HK-2 (cell line): ENCODE results near the gene BCAR3.
"Not testable (repeated sequence)": the region's sequence is repeated elsewhere in the genome, so short reads cannot be mapped to it uniquely, and the experiment has no call there.

Experiments used
- DNase-seq: peaks from one replicate; pipeline ENCODE4 v3.0.0-alpha.2; 2018; ENCODE audit not compliant: unreplicated experiment

BCAR3 gene

DNA sequence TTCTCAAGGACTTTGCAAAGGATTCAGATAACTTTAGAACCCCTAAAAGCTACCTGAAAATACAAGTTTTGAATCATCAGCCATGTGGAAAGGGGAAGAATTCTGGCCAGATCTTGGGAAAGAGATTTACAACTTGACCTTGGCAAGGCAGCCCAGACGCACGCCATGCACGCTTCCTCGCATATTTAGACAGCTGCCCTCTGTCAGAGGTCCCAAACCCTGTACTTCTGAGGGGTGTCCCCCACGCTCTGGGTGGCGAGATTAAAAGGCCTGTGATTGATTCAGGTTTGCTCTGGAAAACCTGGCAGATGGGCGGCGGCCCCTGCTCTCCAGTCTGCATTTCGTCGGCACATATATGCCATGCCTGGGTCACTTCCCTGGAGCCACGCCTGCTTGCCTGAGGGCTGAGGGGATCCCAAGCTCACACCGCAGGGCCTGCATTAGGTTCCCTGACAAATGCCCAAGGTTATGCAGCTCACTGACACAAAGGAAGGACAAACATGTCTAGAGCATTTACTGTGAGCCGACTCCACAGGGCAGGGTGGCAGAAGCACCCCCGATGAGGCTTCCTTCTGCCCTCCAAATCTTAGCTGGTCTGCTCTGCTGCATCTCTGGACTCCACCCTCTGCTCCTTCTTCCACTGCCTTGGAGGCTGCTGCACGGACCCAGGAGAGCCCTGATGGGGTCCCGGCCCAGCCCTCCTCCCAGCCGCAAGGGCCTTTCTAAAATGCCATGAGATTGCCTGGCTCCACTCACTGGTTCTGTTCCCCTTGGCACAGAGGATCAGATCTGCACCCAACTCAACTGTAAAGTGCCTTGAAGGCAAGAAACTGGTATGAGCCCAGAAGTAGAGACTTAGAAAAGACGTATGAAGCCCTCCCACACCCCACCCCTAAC is 103.9 kb downstream of the BCAR3 start:
- no peak for DNase-seq

DNA sequence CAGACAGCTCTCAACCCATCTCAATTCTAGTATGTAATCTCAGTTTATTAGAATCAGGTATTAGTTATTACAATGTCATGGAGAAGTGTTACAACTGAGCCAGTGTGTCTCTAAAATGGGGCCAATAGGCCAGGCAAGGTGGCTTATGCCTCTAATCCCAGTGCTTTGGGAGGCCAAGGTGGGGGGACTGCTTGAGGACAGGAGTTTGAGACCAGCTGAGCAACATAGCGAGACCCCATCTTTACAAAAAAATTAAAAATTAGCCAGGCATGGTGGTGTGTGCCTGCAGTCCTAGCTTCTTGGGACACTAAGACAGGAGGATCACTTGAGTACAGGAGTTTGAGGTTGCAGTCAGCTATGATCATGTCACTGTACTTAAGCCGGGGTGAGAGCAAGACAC is 104.9 kb downstream of the BCAR3 start:
- no peak for DNase-seq

DNA sequence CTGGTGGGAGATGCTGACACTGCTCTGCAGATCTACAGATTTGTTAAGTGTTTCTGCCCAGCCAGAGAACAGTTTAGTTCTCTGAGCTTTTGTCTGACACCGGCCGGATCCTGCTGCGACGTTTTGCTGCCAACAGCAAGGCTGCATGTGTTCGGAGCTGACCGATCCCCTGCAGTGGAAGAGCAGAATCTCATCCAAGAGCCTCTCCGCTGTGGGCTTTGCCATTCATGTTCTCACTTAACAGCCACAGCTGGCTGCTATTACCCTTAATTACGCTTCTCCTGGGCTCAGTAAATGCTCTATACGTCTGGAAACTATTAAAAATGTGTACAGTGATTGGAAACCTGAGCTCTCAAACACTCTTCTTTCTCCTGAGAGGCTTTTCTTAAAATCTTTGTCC is 105.3 kb downstream of the BCAR3 start:
- DNase-seq, result no peak

DNA sequence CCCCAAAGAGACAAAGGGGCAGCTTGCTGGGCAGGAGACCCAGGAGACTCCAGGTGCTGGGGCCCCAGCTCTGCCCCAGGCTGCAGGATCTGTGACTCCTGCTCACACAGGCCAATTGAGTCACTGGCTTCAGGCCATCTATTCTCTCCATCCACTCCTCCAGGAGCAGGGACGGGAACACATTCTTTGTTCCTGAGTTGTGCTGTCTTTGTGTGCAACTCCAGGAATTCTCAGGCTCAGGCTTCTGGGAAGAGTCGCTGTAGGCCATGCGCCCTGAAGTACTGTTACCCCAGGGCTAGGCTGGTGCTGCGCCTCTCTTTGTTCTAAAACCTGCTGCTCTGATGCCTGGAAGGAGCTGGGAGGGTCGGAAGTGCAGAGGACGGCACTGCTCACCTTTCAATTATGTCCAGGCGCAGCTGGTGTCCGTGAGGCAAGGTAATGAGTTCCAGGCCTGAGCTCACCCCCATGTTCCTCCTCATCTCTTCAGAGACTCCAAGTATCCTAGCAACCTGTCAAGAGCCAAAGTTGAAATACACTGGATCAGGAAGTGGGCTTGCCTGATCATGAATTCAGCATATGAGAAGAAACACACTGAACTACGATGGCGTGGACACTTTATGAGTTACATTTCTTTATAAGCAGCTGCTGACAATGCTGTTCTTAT is 105.9 kb downstream of the BCAR3 start:
- DNase-seq, result no peak

DNA sequence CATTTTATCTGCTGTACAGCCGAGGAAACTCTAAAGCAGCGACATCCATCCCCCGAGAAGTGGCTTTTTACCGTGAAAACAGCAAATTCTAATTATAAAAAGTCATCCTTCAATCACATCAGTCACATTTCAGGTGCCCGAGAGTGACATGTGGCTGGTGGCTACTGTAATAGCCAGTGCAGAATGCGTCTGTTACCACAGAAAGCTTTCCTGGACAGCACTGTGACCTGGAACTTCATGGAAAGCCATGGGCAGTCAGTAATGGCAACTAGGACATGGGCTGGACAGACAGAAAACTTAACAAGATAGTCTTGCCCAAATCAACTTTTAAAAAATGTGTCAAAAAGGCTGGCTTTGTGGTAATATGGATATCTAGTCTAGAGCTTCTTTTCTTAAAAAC is 106.6 kb downstream of the BCAR3 start:
- no peak for DNase-seq

DNA sequence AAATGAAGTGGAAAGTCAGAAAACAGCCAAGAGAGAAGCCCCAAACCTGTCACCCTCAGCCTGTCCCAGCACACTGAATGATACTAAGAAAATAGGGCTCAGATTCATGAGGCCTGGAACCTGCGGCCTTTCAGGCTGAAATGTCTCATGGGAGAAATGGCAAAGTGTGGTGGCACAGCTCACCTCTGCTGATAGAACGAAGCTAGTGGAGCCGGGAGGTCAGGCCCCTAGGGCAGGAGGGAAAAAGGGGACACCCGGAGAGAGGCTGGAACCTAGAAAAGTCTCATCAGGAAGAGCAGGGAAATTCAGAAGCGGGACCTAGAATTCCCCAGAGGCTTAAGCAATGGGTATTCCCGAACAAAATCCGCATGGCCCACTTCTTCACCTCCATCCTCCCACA is 107.1 kb downstream of the BCAR3 start:
- no peak for DNase-seq

DNA sequence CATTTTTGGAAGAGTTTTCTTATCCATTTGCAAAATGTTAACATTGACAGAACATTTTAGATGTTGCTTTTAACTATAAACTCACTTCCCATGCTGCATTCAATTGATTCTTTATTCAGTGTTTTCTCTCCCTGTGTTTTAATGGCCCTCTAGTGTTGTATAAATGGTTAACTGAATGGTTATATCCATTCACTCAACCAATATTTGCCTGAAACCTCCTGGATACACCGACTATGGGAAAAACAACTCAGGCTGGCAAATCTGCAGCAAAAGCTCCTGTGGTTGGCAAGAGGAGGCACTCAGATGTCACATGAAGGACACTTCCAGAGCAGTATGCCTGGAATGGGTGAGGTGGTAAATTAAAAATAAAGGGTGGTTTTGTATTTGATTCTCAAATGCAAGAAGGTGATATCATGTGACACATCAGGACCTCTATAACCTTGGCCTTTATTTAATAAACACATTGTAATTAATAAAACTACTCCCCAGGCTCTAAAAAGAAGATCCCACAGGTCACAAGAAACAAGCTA is 107.6 kb downstream of the BCAR3 start:
- DNase-seq, result no peak

DNA sequence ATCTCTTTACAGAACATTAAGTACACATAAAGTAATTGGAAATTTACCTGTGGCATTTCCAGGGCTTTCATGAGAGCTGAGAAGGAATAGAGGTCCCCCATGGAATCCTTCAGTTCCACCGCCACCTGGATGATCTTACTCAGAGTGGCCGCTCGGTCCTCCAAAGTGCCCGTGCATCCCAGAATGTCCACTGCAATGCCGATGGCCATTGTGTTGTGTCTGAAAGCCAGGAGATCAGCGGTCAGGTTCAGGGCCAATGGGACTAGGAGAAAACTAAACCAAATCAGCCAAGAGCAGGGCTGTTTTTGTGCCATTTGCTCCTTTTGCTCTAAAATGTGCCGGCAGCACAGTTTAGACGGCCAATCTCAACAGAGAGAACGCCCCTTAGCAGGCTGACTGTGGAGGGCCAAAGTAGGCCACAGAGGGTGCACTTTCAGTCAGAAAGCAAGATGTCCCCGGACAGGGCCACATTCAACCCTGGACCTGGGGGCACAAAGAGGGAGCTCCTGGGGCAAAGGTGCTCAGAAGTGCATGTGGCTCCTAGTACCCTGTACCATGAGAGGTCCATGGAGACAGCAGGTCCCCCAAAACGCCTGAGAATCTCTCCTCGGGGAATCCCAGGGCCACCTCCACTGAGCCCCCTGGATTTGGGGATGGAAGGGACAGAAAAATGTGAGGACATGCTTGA is 109.9 kb downstream of the BCAR3 start:
- no peak for DNase-seq

DNA sequence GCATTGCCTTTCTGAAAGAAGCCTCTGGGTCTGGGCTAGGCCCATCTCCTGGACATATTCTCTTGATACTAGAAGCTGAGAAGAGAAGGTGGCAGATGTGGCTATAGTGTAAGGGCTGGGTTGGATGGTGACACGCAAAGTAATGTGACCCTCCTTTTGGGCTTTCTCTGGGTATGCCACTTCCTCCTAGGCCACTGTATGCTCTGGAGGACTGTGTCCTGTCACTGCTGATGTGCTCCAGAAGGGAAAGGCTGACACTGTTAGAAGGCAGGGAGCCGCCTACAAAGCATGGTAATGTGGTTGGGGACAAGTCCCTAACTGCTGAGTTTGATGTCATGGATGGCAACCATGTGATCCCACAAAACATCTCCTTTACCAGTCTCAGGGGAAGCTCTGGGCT is 112.1 kb downstream of the BCAR3 start:
- DNase-seq, result no peak

DNA sequence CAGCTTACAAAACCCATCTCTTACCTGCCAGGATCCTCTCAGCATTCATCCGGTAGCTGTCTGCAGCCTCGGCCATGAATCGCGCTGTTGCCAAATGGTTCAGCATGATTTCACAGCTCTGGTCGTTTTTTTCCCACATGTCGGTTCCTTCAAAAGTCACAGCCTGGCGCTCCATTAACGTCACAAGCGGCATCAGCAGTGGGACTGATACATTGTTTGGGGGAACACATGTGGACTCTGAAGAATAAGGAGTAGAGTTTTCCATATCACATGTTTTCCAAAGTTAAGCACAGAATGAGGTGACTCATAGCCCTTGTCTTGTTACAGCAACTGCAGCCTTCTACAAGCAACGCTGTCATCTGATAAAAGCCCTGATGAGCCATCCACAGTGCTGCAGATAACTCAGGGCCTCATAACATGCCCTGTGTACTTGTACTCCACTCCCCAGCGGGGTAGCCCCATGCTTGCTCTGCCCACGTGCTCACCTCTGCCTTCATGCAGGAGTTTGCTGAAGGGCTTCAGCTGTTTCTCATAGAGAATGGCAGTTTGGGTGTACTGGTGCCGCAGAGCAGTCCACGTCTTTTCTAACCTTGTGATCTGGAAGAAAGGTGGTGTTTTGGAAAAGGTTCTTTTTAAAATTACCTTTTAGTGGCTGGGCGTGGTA is 114.2 kb downstream of the BCAR3 start:
- DNase-seq, result peak; percentile 29

DNA sequence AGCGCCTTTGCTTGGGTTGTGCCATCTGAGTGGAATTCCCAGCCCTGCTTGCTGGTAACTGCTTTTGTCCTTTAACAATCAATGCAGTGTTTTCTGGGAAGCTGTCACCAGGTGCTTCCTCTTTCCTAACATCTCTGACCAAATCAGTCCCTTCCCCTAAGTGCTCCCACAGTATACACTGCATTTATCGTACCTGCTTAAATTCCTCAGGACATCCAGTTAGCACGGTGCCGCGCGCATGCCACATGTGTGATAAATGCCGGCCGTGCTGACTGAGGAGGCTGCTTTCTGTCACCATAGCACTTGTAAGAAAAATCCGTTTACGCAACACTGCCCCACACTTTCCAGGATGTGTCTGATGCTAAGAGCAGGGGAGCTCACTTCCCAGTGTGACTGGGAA is 115.4 kb downstream of the BCAR3 start:
- DNase-seq, result no peak

DNA sequence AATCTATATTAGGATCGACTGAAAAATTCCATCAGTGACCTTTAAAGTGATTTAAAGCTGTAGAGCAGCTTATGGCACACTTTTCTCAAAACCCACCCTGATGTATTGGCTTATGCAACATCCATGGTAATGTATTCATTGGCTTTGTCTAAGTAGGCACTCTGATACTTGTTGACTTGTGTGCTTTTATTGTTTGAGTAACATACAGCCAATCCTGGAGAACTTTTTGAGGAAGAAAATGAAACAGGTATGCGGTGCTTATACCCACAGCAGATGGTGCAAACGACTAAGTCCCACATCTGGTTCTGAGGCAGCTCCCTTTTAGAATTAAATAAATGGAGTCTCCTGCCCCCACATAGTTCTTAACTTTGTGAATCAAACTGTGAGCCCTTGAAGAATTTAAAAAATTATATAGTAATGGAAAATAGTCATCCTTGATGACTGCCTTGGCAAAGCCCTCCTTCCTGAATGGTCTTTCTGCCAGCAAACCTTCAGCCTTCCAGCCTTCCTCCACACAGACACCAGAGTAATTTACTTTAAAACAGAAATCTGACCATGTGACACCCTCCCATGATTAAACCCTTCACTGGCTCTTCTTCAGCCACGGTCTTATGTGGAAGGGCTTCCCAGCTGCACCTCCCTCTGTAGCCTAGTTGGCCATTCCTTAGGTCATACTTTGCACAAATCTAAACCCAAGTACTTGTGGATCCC is 116.0 kb downstream of the BCAR3 start:
- no peak for DNase-seq

DNA sequence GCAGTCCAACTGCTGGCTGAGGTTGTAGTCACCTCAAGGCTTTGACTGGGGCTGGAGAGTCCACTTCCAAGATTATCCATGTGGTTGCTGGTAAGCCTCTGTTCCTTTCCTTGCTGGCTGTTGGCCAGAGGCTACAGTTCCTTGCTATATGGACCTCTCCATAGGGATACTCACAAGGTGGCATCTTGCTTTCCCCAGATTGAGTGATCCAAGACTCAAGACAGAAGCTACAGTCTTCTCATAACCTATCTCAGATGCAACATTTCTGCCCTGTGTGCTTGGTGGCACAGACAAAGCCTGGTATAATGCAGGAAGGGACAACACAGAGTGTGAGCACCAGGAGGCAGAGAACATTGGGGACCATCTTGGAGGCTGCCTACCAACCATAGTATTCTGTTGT is 121.9 kb downstream of the BCAR3 start:
- no peak for DNase-seq

DNA sequence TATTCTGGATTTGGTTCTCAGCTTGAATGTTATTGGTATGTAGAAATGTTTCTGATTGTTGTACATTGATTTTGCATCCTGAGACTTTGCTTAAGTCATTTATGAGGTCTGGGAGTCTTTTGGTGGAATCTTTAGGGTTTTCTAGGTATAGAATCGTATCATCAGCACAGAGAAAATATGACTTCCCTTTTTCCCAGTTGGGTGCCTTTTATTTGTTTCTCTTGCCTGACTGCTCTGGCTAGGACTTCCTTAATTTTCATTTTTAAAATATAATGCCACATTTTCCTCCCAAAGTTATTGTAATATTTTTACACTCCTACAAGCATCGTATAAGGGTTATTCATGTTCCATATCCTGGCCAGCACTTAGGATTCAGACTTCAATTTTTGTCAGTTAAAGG is 122.6 kb downstream of the BCAR3 start:
- DNase-seq, result no peak

DNA sequence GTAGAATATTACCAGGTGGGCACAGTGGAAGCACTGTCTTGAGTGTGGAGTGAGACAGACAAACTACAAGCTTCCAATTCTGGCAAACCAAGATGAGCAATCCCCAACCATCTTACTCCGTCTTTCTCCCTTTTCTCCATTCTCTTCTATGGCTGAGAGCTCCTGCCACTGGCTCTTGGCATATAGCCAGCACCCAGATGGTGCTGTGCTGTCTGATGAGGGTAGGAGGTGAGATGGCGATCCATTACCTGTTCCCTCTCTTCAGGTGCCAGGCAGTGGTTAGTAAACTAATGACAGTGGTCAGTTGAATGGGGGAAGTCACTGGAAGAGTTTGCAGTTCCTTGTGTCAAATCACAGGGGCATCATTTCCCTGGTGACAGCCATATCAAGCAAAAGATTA is 125.3 kb downstream of the BCAR3 start:
- DNase-seq, result no peak

DNA sequence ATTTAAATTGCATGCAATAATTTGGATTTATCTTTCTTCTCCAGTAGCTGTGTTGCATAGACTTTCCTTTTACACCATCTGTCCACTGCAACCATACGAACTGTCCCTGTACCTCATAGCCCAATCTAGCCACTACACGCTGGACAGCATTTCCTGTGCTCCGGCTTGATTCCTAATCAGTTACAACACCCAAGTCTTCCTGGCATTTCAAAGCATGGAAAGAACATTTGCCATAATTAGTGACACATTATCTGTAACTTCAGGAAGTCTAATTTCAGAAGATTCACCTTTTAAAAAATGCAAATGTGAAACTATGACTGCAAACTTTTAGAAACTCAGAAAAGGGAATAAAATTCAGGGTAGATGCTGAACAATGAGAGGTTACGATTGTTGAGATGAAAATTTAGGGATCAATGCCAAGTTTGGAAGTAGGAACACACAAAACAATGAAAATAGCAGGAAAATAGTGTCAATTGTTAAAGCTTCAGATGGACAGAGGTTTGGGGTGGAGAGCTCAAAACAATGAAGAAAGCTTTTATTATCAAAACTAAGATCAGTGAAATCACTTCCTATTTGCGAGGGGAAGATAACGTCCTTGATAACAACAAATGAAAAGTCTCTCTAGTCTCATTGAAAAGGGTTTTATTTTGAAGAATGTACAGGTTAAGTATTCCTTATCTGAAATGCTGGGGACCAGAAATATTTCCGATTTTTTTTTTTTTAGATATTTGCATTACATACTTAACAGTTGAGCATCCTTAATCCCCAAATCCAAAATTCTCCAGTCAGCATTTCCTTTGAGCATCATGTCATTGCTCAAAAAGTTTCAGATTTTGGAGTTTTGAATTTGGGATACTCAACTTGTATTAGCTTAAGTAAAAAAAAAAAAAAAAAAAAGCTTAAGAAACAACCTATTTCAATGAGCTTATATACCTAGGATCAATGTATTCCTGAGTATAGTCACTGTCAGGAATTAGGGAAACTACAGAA is 126.5 kb downstream of the BCAR3 start:
- no peak for DNase-seq

DNA sequence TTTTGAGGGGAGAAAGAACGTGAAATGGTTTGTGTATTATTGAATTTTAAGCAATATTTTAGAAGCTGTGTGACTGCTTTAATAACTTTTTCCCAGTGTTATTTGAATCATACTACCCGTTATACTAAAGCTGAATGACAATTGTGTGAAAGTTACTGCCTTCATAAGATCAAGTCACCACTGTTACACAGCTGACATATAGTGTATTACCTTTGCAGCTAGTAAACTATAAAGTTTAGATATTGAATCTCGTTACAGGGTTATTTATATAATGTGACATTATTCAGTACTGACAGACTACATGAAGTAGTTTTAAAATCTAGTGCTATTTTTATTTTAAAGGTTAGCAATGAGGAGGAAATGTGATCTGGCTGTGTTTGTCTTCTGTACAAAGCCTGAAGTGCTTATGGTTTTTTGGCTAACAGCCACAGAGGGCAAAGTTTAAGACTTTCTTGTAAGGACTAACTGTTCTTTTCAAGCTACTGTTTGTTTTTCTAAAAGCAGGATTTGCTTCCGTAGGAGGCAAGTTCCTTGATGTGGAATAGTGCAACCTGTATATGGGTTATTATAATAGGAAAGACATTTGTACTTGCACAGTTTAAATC is 127.6 kb downstream of the BCAR3 start:
- not testable (repeated sequence) for DNase-seq

DNA sequence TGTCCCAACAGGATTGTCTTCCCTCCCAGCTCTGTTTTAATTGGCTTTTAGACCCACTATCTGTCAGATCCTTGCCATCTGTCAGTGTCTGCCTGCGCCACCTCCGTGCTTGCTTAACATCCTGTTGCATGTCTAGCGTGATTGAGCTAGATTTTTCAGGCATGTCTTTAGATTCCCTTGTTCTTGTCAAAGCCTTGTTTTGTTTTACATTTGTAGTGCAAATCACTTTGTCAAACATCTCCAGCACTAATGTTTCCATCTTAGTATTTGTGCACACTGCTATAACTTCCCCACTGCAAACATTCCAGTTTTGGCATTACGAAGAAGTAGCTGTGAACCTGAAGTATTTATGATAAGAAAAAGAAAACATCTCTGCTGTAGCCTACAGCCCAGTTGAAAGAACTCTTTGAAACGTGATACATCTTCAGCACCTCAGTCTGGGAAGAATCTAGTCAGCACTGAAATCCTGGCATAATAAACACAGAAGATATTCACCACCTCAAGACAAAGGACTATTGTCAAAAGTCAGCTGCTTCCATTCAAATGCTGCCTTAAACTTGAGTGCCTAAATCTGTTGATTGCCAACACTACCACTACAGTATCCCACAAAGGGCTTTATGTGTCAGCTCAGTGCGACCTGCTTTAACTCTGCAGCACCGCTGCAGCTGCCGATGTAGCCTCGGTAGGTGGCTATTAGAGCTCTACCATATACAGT is 128.7 kb downstream of the BCAR3 start:
- no peak for DNase-seq

DNA sequence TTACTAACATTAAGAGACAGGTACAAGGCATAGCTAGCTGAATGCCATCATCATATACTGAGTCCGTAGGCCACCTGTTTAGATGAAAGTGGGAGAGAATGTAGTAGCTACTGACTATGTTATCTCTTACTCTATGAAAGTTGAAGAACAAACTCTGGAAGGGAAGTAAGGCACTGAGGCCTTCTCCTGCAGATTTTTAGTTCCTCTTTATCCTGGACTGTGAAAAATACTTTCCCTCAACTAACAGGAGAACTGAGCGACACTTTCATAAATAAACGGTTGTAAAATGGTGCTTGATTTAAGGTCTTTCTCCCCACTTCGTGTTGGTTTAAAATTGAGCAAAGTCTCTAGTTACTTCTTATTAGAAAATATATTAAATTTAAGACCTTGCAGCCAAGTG is 131.8 kb downstream of the BCAR3 start:
- DNase-seq, result no peak
